Stomach smooth muscle (tissue), 2 donors: ENCODE results near the gene MRPS25.
A peak's percentile ranks its signal among the peaks of the same experiment; 100 is the strongest.

Experiments
- H3K27ac ChIP-seq: one replicate; pipeline ENCODE4 v1.7.0; 2013; ENCODE audit warnings: mild to moderate bottlenecking, low read length, inconsistent platforms
- H3K27me3 ChIP-seq, 2 donors: one replicate each; pipeline ENCODE4 v1.7.0; 2013; ENCODE audit warnings: low read length in 2 of 2; ENCODE audit not compliant: insufficient read depth in 2 of 2, control insufficient read depth in 1 of 2
- H3K36me3 ChIP-seq, 2 donors: one replicate each; pipeline ENCODE4 v1.7.0; 2013; ENCODE audit warnings: low read length in 2 of 2; ENCODE audit not compliant: control insufficient read depth in 2 of 2, insufficient read depth in 2 of 2
- H3K4me1 ChIP-seq: one replicate; pipeline ENCODE4 v1.7.0; 2013; ENCODE audit warnings: low read length; ENCODE audit not compliant: control insufficient read depth, insufficient read depth
- H3K4me3 ChIP-seq, 2 donors: one replicate each; pipeline ENCODE4 v1.7.0; 2013; ENCODE audit warnings: low read length in 2 of 2
- H3K9ac ChIP-seq, 2 donors: one replicate each; pipeline ENCODE4 v1.7.0; 2013; ENCODE audit warnings: low read length in 2 of 2, mild to moderate bottlenecking in 1 of 2
- H3K9me3 ChIP-seq, 2 donors: one replicate each; pipeline ENCODE4 v1.7.0; 2013; ENCODE audit warnings: low read length in 2 of 2; ENCODE audit not compliant: control insufficient read depth in 2 of 2
- donor health status: healthy.
- donor health status: Pancreatic carcinoma.

MRPS25 gene

DNA sequence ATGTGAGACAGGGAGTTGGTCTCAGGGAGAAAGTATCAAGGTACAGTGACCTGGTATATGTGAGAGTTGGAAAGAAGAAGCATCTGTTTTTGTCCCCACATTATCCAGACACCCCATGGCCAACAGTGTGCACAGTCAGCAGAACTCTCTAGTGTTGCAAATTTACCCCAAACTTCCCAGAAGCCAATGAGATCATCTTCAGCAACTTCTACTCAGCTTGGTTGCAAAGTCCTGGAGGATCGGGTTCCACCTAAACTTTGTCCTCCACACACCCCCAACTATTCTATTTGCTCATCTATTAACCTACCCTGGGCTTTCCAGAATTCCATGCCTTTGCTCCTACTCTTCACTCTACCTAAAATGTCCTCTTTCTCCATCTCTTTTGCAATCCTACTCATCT, 18.1 kb upstream of the MRPS25 start:
- H3K36me3 ChIP-seq = peaks cover 63 to 67% of the 10 kb centered on the region in 2 donors
- no peak overlapping the region for H3K9ac ChIP-seq
- H3K4me1 ChIP-seq = no peaks in the 10 kb centered on the region
- no peak overlapping the region for H3K4me3 ChIP-seq
- H3K27ac ChIP-seq = no peak overlapping the region
- H3K27me3 ChIP-seq = no peaks in the 10 kb centered on the region
- H3K9me3 ChIP-seq = no peaks in the 10 kb centered on the region

DNA sequence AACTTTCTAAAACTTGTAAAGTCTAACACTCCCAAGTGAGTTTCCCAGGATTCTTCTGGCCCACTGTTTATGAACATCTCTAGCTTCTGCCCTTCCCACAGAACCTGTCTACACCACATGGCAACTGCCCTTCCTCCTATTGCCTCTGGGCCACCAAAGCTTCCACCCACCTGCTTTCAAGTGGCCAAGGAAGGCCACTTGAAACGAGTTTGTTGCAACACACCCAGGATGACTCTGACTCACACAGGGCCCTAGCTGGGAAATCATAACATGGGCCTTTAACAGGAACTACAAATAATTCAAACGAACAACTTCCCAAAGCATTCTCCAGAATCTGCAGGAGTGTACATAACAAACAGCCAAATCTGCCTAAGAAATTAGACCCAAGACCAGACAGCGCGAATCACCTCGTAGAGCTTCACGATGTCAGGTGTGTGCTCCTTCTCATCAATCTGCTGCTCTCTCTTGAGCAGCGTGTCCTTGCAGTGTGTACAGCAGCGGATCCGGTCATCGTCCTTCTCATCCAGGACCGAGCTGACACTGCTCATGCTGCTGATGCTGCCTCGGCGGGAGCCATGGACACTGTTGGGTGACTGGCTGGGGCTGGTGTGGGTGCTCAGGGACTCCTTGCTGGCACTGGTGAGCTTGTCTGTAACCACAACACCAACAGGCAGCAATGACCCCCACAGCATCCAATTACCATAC, 17.0 kb upstream of the MRPS25 start:
- no peak overlapping the region for H3K27ac ChIP-seq
- H3K4me3 ChIP-seq = no peak overlapping the region
- H3K4me1 ChIP-seq = no peaks in the 10 kb centered on the region
- H3K27me3 ChIP-seq = no peaks in the 10 kb centered on the region
- no peaks in the 10 kb centered on the region for H3K9me3 ChIP-seq
- H3K36me3 ChIP-seq = peaks cover 70 to 75% of the 10 kb centered on the region in 2 donors
- no peak overlapping the region for H3K9ac ChIP-seq

DNA sequence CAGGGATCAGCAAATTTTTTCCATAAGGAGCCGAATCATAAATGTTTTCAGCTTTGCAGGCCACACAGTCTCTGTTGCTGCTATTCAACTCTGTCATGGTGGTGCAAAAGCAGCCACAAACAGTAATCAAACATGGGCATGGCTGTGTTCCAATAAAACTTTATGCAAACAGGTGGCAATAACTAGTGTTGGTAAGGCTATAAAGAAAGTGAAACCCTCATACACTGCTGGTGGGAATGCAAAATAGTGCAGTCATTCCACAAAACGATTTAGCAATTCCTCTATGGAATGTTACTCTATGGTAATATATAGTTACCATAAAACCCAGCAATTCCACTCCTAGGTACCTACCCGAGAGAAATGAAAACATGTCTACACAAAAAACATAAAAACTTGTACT, 14.0 kb upstream of the MRPS25 start:
- Histone ChIP-seq H3K4me1 (no peaks in the 10 kb centered on the region), H3K9me3 (no peaks in the 10 kb centered on the region), H3K27me3 (no peaks in the 10 kb centered on the region), H3K9ac (no peak overlapping the region), H3K27ac (no peak overlapping the region), H3K36me3 (peaks cover 75 to 85% of the 10 kb centered on the region in 2 donors), H3K4me3 (no peak overlapping the region)

DNA sequence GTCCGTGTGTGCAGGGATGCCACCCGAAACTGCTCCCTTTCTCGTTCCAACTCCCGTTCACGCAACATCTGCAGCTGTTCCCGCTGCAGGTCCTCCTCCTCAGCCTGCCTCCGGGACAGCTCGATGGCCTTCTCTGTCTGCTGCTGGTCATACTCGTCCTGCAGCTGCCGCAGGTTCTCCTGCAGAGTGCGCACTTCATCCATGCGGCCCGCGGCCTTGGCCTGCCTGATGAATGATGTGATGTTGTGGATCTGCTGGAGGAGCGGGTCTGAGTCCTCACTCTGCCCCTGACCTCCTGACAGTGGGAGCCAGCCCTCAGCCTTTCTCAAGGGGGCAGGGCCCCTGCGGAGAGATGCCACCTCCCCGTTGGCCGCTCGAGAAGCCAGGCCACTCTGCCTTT, 9.4 kb upstream of the MRPS25 start:
- H3K9me3 ChIP-seq = no peaks in the 10 kb centered on the region
- H3K36me3 ChIP-seq = peaks cover 62 to 68% of the 10 kb centered on the region in 2 donors
- H3K27me3 ChIP-seq = no peaks in the 10 kb centered on the region
- no peak overlapping the region for H3K4me3 ChIP-seq
- H3K4me1 ChIP-seq = no peaks in the 10 kb centered on the region
- H3K27ac ChIP-seq = no peak overlapping the region
- no peak overlapping the region for H3K9ac ChIP-seq

DNA sequence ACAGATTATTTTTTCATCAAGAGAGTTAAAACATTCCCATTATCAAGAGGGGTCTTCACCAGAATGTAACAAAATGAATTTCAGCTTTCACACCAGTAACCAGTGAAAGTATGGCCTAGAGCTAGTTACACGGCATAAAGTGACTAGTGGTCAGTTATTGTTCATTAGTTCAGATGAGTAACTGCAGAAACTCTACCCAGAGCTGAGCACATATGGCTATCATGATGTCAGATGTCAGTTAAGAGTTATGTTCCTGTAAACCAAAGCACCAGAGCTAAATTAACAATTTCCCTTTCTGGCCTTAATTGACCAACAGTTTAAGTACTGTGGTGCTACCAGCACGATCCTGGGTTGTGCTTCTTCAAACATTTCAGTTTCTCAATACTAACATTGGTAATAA, 6.6 kb upstream of the MRPS25 start:
- Histone ChIP-seq H3K27me3 (no peaks in the 10 kb centered on the region), H3K4me3 (no peak overlapping the region), H3K4me1 (no peaks in the 10 kb centered on the region), H3K9ac (no peak overlapping the region), H3K27ac (no peak overlapping the region), H3K36me3 (peaks cover 40 to 50% of the 10 kb centered on the region in 2 donors), H3K9me3 (no peaks in the 10 kb centered on the region)

DNA sequence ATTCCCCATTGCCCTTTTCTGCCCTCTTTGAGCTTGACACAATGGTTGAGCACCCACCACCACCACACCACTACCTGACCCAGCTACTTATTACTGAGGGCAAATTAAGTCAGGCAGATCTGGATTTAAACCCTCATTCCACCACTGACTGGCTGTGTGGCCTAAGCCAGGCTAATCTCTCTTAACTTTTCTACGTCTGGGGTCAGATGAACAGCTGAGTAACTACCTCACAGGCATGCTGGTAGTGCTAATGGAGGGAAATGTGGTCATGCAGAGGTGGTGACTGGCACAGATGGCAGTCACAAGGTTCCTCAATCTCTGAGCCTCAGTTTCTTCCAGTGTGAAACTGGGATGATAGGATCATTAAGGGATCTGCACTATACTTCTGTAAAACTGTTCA, 4.3 kb upstream of the MRPS25 start:
- Histone ChIP-seq H3K4me3 (no peak overlapping the region), H3K27ac (no peak overlapping the region), H3K9me3 (no peaks in the 10 kb centered on the region), H3K9ac (no peak overlapping the region), H3K27me3 (no peaks in the 10 kb centered on the region), H3K36me3 (peaks cover 23 to 32% of the 10 kb centered on the region in 2 donors), H3K4me1 (peaks cover 4% of the 10 kb centered on the region)

DNA sequence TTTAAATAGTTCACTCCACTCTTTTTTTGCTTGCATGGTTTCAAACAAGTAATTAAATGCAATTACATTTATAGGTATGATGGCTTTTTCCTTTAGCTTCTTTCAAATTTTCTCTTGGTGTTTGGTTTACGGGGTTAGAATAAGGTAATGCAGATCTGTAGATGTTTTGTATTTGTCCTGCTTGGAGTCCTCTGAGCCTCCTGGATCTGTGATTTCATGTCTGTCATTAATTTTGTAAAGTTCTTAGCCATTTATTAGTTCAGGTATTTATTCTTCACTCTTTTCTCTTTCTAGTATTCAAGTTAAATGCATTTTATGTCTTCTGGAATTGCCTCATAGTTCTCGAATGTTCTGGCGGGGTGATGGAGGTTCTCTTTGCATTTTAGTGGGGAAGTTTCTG, 1.4 kb upstream of the MRPS25 start:
- H3K27me3 ChIP-seq = no peaks in the 10 kb centered on the region

DNA sequence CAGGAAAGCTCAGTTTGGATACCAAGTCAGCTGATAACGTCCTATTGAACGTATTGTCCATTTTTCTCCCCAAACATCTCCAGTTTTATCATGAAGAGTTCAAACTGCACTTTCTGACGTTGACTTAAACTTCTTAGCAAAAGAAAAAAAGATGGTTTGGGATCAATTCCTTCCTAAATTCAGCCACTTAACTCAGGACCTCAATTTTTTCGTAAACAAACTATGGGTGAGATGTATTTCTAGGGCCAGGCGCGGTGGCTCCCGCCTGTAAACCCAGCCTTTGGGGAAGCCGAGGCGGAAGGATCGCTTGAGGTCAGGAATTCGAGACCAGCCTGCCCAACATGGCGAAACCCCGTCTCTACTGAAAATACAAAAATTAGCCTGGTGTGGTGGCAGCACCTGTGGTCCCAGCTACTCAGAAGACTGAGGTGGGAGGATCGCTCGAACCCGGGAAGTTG, 464 bp upstream of the MRPS25 start:
- peak overlapping the region; percentile 79 to 96 for H3K4me3 ChIP-seq
- no peaks in the 10 kb centered on the region for H3K9me3 ChIP-seq
- H3K9ac ChIP-seq = peak overlapping the region; percentile 22 to 94
- H3K36me3 ChIP-seq = peaks cover 0 to 12% of the 10 kb centered on the region in 2 donors
- H3K27me3 ChIP-seq = no peaks in the 10 kb centered on the region
- peaks cover 19% of the 10 kb centered on the region for H3K4me1 ChIP-seq
- H3K27ac ChIP-seq = peak overlapping the region; percentile 71

More for the DNA sequence above, 1.4 kb upstream of the MRPS25 start:
- no peaks in the 10 kb centered on the region for H3K9me3 ChIP-seq
- H3K27ac ChIP-seq = no peak overlapping the region
- H3K4me1 ChIP-seq = peaks cover 19% of the 10 kb centered on the region
- H3K4me3 ChIP-seq = no peak overlapping the region
- no peak overlapping the region for H3K9ac ChIP-seq
- H3K36me3 ChIP-seq = peaks cover 5 to 17% of the 10 kb centered on the region in 2 donors

DNA sequence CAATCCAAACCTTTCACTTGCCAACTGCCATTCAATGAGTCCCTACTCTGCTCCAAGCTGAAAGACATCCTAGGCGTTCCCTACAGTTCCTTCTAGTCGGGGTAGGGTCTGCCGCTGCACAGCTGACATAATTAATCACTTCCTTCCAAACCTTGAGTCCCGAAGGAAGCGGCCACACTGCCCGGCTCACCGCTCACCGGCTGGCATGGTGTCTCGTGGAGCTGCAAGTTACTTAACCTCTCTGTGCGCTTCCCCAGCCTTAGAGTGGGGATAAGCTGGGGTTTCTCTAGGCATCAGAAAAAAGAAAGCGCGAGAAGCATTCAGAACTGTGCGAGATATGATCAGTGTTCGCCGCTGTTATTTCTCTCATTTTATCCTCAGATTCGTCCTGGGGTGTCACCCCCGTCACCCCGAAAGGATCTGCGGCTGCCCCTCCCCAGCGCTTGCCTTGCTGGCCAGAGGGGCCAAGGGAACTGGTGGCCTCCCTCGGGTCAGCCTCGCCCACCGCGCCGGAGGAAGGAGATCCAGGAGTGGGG, 748 bp downstream of the MRPS25 start:
- Histone ChIP-seq H3K4me3 (peak overlapping the region; percentile 79 to 96), H3K4me1 (peaks cover 19% of the 10 kb centered on the region), H3K27me3 (no peaks in the 10 kb centered on the region), H3K9me3 (no peaks in the 10 kb centered on the region), H3K36me3 (peaks cover 3 to 5% of the 10 kb centered on the region in 2 donors), H3K9ac (peak overlapping the region; percentile 87 to 94), H3K27ac (peak overlapping the region; percentile 71)

DNA sequence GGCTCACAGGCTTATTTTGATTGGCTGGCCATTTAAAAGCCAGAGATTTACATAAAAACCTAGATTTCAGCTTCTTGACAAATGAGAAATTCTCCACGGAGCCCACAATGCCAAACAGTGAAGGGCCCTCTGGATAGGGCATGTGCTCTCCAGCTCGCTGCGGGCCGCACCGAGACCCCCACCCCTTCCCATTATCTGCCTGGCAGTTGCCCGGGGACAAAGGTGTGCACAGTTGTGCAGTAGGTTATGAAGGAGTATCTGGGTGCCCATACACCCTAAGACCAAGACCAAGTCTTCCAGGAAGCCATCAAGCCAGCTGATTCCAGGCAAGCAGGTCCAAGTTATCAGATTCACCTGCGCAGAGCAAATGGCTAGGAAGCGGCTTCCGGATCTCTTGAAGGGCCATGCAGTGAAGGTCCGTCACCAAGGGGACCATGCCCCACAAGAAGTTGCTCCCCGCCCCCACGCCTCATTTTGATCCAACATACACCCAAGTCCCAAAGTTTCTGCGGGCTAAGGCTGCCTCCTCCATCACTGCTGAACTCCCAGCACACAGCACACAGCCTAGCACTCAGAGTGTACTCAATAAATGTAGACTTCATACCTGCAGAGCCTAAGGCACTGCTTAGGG, 1.3 kb downstream of the MRPS25 start:
- no peak overlapping the region for H3K27ac ChIP-seq
- no peaks in the 10 kb centered on the region for H3K9me3 ChIP-seq
- H3K9ac ChIP-seq = peak overlapping the region; percentile 87 to 94

DNA sequence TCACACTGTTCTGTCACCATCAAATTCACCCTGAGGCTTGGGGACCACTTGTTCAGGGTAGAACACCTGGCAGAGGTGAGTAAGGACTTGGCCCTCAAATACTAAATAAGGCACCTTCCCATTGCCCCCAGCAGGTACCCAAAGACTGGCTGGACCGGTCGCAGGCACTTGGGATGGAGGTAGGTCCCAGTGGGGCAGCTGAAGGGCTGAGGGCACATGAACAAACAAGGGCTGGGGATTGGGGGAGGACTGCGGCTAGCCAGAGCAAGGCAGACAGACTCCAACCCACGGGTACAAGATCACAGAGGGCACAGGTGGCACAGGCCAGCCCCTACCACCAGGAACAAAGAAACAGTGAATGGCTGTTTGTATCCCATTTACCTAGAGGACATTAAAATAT, 1.9 kb downstream of the MRPS25 start:
- no peaks in the 10 kb centered on the region for H3K9me3 ChIP-seq
- H3K27ac ChIP-seq = no peak overlapping the region
- peak overlapping the region; percentile 79 to 96 for H3K4me3 ChIP-seq
- H3K9ac ChIP-seq = peak overlapping the region; percentile 87 to 94
- peaks cover 19% of the 10 kb centered on the region for H3K4me1 ChIP-seq
- peaks cover 11 to 12% of the 10 kb centered on the region in 2 donors for H3K36me3 ChIP-seq
- no peaks in the 10 kb centered on the region for H3K27me3 ChIP-seq

More for the DNA sequence above, 1.3 kb downstream of the MRPS25 start:
- no peaks in the 10 kb centered on the region for H3K27me3 ChIP-seq
- peak overlapping the region; percentile 79 to 96 for H3K4me3 ChIP-seq
- peaks cover 19% of the 10 kb centered on the region for H3K4me1 ChIP-seq
- H3K36me3 ChIP-seq = peaks cover 7% of the 10 kb centered on the region in 2 donors
